Esophagus squamous epithelium (tissue), 4 donors: ENCODE data around the gene PRIMPOL.

Experiments used
- CTCF ChIP-seq, 6 experiments: fragments of 450-650 bp in 4 of 6; fragments of 200-600 bp in 2 of 6; sonication (generic) in 2 of 6; IDR thresholded peaks; one replicate each; pipeline ENCODE4 v1.5.1; 2016 to 2019; ENCODE audit warnings: antibody characterized with exemption in 6 of 6, mild to moderate bottlenecking in 4 of 6, moderate library complexity in 4 of 6
- POLR2A ChIP-seq, 4 donors: fragments of 450-650 bp; IDR thresholded peaks; one replicate each; pipeline ENCODE4 v1.6.1; 2017; ENCODE audit warnings: antibody characterized with exemption in 4 of 4, mild to moderate bottlenecking in 4 of 4, moderate library complexity in 3 of 4

- TF ChIP-seq CTCF (IDR thresholded peaks at IDR 0.05) (no peak), POLR2A (IDR thresholded peaks at IDR 0.05) (no peak)
Observed at GRCh38 chr4:184672741-184673140, 23.2 kb downstream of the PRIMPOL start.
